Measurements from ENCODE around the gene MAG. TPM values are rescaled to one million over a fixed set of nuclear protein-coding genes. Genes with fewer than 3 reads are reported as not detected.
A peak's percentile ranks its signal among the peaks of the same experiment; 100 is the strongest.
"Not testable (repeated sequence)": the region's sequence is repeated elsewhere in the genome, so short reads cannot be mapped to it uniquely, and the experiment has no call there.

The MAG gene
- total RNA-seq, 1 experiment from 2014 or later, result not detected

- no peak for DNase-seq (ENCODE audit: low read depth)
Observed at GRCh38 chr19:35346193-35347052, 54.5 kb downstream of the MAG start.

GRCh38 chr19:35347171-35347929, 55.4 kb downstream of the MAG start, which contains the start of gene FFAR1:
Gene FFAR1, plus strand, starts transcription at chr19:35347902. Its CDS starts 3,650 bp downstream, at chr19:35351552.
- peak; percentile 6 for DNase-seq (ENCODE audit: low read depth)

GRCh38 chr19:35347930-35348298, 56.0 kb downstream of the MAG start:
- no peak for DNase-seq (ENCODE audit: low read depth)

- DNase-seq (ENCODE audit: low read depth), result no peak
Observed at GRCh38 chr19:35348911-35349611, 57.1 kb downstream of the MAG start.

GRCh38 chr19:35349614-35350521, 57.9 kb downstream of the MAG start:
- DNase-seq (ENCODE audit: low read depth), result no peak

GRCh38 chr19:35350591-35350990, 58.6 kb downstream of the MAG start:
- no peak for DNase-seq (ENCODE audit: low read depth)

GRCh38 chr19:35351411-35352176, 59.6 kb downstream of the MAG start:
- DNase-seq (ENCODE audit: low read depth), result no peak

- no peak for DNase-seq (ENCODE audit: low read depth)
Observed at GRCh38 chr19:35352177-35352447, 60.2 kb downstream of the MAG start.

- DNase-seq (ENCODE audit: low read depth), result peak; percentile 63
Observed at GRCh38 chr19:35352448-35353304, 60.7 kb downstream of the MAG start.

GRCh38 chr19:35353635-35354034, 61.7 kb downstream of the MAG start:
- no peak for DNase-seq (ENCODE audit: low read depth)

- DNase-seq (ENCODE audit: low read depth), result no peak
Observed at GRCh38 chr19:35354898-35355297, 62.9 kb downstream of the MAG start.

- DNase-seq (ENCODE audit: low read depth), result no peak
Observed at GRCh38 chr19:35355791-35356460, 64.0 kb downstream of the MAG start.

- no peak for DNase-seq (ENCODE audit: low read depth)
Observed at GRCh38 chr19:35357867-35358573, 66.1 kb downstream of the MAG start, which contains the start of gene FFAR3. Gene FFAR3, plus strand, starts transcription at chr19:35358460. Its CDS starts 431 bp downstream, at chr19:35358891.

- not testable (repeated sequence) for DNase-seq (ENCODE audit: low read depth)
Observed at GRCh38 chr19:35358834-35359233, 66.9 kb downstream of the MAG start.

- DNase-seq (ENCODE audit: low read depth), result not testable (repeated sequence)
Observed at GRCh38 chr19:35359395-35359794, 67.4 kb downstream of the MAG start.

GRCh38 chr19:35360081-35360480, 68.1 kb downstream of the MAG start:
- not testable (repeated sequence) for DNase-seq (ENCODE audit: low read depth)

GRCh38 chr19:35360880-35361420, 69.0 kb downstream of the MAG start:
- DNase-seq (ENCODE audit: low read depth), result no peak

Measured in RPMI7951 (cell line).